HEK293 (cell line): ENCODE measurements around the gene FBLN5.

Experiments
- GFI1B ChIP-seq: fragments of 450-650 bp; formaldehyde crosslinking; IDR thresholded peaks from 2 replicates; pipeline ENCODE4 v1.5.1; 2016; ENCODE audit warnings: missing biosample characterization, missing genetic modification characterization
- GLI4 ChIP-seq: fragments of 450-650 bp; formaldehyde crosslinking; IDR thresholded peaks from 2 replicates; pipeline ENCODE4 v1.5.1; 2016; ENCODE audit warnings: missing biosample characterization, missing genetic modification characterization
- YY1 ChIP-seq: fragments of 450-650 bp; formaldehyde crosslinking; IDR thresholded peaks from 2 replicates; pipeline ENCODE4 v1.5.1; 2018; ENCODE audit warnings: missing biosample characterization, missing genetic modification characterization
- ZNF548 ChIP-seq: fragments of 450-650 bp; formaldehyde crosslinking; IDR thresholded peaks from 2 replicates; pipeline ENCODE4 v1.5.1; 2016; ENCODE audit warnings: missing biosample characterization, missing genetic modification characterization
- ZXDB ChIP-seq: fragments of 450-650 bp; formaldehyde crosslinking; IDR thresholded peaks from 2 replicates; pipeline ENCODE4 v1.5.1; 2016; ENCODE audit warnings: missing biosample characterization, missing genetic modification characterization
- TF ChIP-seq, protein P1 (sequence below): fragments of 450-650 bp; formaldehyde crosslinking; IDR thresholded peaks from 2 replicates; pipeline ENCODE4 v1.5.1; 2016; ENCODE audit warnings: missing biosample characterization, missing genetic modification characterization
- TF ChIP-seq, protein P2 (sequence below): fragments of 450-650 bp; formaldehyde crosslinking; IDR thresholded peaks from 2 replicates; pipeline ENCODE4 v1.5.1; 2016; ENCODE audit warnings: missing biosample characterization, missing genetic modification characterization
- TF ChIP-seq, protein P3 (sequence below): IDR thresholded peaks from 2 replicates; pipeline ENCODE4 v1.6.1; 2011; ENCODE audit warnings: mild to moderate bottlenecking, low read depth, low read length, borderline replicate concordance
- TF ChIP-seq, protein P4 (sequence below): fragments of 450-650 bp; formaldehyde crosslinking; IDR thresholded peaks from 2 replicates; pipeline ENCODE4 v1.5.1; 2016; ENCODE audit warnings: missing biosample characterization, missing genetic modification characterization
- TF ChIP-seq, protein P5 (sequence below): fragments of 450-650 bp; formaldehyde crosslinking; IDR thresholded peaks from 2 replicates; pipeline ENCODE4 v1.5.1; 2017; ENCODE audit warnings: missing biosample characterization, mild to moderate bottlenecking, missing genetic modification characterization, moderate library complexity

DNA sequence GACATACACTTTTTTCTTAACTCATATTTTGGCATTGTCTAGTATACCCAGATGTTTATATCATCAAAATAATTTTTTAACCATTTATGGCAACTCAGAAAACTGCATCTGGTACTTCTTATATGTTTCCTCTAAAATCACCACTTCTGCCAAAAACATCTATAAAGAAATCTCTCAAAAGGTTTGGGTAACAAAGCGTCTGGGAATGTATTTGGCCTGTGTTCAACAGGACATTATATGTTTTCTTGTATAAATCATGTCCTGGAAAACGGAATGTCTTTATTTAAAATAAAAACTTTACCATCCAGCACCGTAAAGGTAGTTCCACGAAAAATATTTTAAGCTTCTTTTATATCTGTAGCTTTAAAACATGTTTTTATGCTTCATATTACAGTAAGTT lies 36.1 kb upstream of the FBLN5 start:
- TF ChIP-seq, protein P1, sequence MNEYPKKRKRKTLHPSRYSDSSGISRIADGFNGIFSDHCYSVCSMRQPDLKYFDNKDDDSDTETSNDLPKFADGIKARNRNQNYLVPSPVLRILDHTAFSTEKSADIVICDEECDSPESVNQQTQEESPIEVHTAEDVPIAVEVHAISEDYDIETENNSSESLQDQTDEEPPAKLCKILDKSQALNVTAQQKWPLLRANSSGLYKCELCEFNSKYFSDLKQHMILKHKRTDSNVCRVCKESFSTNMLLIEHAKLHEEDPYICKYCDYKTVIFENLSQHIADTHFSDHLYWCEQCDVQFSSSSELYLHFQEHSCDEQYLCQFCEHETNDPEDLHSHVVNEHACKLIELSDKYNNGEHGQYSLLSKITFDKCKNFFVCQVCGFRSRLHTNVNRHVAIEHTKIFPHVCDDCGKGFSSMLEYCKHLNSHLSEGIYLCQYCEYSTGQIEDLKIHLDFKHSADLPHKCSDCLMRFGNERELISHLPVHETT: no peak
- TF ChIP-seq, protein P2, sequence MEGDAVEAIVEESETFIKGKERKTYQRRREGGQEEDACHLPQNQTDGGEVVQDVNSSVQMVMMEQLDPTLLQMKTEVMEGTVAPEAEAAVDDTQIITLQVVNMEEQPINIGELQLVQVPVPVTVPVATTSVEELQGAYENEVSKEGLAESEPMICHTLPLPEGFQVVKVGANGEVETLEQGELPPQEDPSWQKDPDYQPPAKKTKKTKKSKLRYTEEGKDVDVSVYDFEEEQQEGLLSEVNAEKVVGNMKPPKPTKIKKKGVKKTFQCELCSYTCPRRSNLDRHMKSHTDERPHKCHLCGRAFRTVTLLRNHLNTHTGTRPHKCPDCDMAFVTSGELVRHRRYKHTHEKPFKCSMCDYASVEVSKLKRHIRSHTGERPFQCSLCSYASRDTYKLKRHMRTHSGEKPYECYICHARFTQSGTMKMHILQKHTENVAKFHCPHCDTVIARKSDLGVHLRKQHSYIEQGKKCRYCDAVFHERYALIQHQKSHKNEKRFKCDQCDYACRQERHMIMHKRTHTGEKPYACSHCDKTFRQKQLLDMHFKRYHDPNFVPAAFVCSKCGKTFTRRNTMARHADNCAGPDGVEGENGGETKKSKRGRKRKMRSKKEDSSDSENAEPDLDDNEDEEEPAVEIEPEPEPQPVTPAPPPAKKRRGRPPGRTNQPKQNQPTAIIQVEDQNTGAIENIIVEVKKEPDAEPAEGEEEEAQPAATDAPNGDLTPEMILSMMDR (tag by site-specific recombination): no peak
- TF ChIP-seq ZXDB (tag by site-specific recombination) (no peak), ZNF548 (tag by site-specific recombination) (no peak), YY1 (tag by site-specific recombination) (no peak), GLI4 (no peak), GFI1B (tag by site-specific recombination) (no peak)
- TF ChIP-seq, protein P3, sequence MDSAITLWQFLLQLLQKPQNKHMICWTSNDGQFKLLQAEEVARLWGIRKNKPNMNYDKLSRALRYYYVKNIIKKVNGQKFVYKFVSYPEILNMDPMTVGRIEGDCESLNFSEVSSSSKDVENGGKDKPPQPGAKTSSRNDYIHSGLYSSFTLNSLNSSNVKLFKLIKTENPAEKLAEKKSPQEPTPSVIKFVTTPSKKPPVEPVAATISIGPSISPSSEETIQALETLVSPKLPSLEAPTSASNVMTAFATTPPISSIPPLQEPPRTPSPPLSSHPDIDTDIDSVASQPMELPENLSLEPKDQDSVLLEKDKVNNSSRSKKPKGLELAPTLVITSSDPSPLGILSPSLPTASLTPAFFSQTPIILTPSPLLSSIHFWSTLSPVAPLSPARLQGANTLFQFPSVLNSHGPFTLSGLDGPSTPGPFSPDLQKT: no peak
- TF ChIP-seq, protein P4, sequence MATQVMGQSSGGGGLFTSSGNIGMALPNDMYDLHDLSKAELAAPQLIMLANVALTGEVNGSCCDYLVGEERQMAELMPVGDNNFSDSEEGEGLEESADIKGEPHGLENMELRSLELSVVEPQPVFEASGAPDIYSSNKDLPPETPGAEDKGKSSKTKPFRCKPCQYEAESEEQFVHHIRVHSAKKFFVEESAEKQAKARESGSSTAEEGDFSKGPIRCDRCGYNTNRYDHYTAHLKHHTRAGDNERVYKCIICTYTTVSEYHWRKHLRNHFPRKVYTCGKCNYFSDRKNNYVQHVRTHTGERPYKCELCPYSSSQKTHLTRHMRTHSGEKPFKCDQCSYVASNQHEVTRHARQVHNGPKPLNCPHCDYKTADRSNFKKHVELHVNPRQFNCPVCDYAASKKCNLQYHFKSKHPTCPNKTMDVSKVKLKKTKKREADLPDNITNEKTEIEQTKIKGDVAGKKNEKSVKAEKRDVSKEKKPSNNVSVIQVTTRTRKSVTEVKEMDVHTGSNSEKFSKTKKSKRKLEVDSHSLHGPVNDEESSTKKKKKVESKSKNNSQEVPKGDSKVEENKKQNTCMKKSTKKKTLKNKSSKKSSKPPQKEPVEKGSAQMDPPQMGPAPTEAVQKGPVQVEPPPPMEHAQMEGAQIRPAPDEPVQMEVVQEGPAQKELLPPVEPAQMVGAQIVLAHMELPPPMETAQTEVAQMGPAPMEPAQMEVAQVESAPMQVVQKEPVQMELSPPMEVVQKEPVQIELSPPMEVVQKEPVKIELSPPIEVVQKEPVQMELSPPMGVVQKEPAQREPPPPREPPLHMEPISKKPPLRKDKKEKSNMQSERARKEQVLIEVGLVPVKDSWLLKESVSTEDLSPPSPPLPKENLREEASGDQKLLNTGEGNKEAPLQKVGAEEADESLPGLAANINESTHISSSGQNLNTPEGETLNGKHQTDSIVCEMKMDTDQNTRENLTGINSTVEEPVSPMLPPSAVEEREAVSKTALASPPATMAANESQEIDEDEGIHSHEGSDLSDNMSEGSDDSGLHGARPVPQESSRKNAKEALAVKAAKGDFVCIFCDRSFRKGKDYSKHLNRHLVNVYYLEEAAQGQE: no peak
- TF ChIP-seq, protein P5, sequence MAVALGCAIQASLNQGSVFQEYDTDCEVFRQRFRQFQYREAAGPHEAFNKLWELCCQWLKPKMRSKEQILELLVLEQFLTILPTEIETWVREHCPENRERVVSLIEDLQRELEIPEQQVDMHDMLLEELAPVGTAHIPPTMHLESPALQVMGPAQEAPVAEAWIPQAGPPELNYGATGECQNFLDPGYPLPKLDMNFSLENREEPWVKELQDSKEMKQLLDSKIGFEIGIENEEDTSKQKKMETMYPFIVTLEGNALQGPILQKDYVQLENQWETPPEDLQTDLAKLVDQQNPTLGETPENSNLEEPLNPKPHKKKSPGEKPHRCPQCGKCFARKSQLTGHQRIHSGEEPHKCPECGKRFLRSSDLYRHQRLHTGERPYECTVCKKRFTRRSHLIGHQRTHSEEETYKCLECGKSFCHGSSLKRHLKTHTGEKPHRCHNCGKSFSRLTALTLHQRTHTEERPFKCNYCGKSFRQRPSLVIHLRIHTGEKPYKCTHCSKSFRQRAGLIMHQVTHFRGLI (tag by site-specific recombination): no peak
